ENCODE data around the gene ETV1. TPM values are rescaled to one million over a fixed set of nuclear protein-coding genes. Genes with fewer than 3 reads are reported as not detected.

The ETV1 gene
- total RNA-seq, 2 donors from 2014 or later, result 15.8 to 31.2 TPM

DNA sequence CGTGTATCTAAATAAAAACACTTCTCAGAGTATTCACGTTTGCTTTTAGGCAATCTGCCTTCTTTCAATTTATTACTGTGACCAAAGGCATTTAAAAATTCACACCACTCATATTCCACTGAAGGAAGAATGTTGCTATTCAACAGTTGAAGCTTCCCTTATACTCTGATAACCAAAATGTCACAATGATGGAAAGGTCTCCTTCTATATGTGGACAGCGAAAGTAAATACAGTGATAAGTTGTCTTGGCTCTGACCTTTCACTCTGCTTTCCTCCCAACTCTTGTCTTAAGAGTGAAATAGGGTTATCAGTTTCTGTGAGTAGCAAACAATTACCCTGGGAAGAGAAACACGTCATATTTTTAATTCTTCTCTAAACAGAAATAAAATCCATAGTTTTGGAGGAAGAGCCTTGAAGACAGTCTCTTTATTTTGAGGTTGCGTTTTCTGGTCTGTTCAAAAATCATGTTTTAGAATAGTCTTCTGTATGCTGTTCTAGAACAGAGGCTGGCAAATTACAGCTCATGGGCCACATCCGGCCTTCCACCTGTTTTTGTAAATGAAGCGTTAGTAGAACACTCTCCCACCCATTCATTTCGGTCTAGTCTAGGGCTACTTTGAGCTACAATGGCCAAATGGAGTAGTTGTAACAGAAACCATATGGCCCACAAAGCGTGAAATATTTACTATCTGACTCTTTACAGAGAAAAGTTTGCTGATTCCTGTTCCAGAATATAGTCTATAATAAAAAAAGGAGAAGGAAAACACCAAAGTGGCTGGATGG, 41.3 kb downstream of the ETV1 start:
- no peak overlapping the region for H3K27ac Mint-ChIP-seq
- peaks cover 3% of the 10 kb centered on the region for H3K4me1 ChIP-seq (ENCODE audit: control insufficient read depth, insufficient read depth, low read length)
- no peaks in the 10 kb centered on the region for H3K36me3 Mint-ChIP-seq (ENCODE audit: low read depth)
- H3K9me3 ChIP-seq (ENCODE audit: control insufficient read depth, low read length), result no peaks in the 10 kb centered on the region
- TF ChIP-seq, protein P1, sequence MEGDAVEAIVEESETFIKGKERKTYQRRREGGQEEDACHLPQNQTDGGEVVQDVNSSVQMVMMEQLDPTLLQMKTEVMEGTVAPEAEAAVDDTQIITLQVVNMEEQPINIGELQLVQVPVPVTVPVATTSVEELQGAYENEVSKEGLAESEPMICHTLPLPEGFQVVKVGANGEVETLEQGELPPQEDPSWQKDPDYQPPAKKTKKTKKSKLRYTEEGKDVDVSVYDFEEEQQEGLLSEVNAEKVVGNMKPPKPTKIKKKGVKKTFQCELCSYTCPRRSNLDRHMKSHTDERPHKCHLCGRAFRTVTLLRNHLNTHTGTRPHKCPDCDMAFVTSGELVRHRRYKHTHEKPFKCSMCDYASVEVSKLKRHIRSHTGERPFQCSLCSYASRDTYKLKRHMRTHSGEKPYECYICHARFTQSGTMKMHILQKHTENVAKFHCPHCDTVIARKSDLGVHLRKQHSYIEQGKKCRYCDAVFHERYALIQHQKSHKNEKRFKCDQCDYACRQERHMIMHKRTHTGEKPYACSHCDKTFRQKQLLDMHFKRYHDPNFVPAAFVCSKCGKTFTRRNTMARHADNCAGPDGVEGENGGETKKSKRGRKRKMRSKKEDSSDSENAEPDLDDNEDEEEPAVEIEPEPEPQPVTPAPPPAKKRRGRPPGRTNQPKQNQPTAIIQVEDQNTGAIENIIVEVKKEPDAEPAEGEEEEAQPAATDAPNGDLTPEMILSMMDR (conservative IDR thresholded peaks at IDR 0.05), result no peak
- H3K4me3 ChIP-seq (ENCODE audit: low read length), result no peak overlapping the region
- H3K36me3 ChIP-seq (ENCODE audit: control insufficient read depth, insufficient read depth, low read length), result no peaks in the 10 kb centered on the region
- peaks cover 13% of the 10 kb centered on the region for H3K4me1 Mint-ChIP-seq
- WGBS, 2 experiments (ENCODE audit: insufficient coverage in 1 of 2, insufficient read length in 1 of 2), result 93 to 95% methylated on average over 3 to 9 of the region's 9 CpGs
- no peak for DNase-seq
- H3K27me3 Mint-ChIP-seq (ENCODE audit: insufficient read depth), result no peaks in the 10 kb centered on the region
- no peak overlapping the region for H3K9ac ChIP-seq (ENCODE audit: extremely low read depth, low read length, poor library complexity, severe bottlenecking)
- H3K27ac ChIP-seq (ENCODE audit: low read depth, low read length), result no peak overlapping the region
- H3K4me3 Mint-ChIP-seq, result no peak overlapping the region
- H3K27me3 ChIP-seq (ENCODE audit: control insufficient read depth, insufficient read depth, low read length, poor library complexity, severe bottlenecking), result no peaks in the 10 kb centered on the region
- H3K9me3 Mint-ChIP-seq, result no peaks in the 10 kb centered on the region

DNA sequence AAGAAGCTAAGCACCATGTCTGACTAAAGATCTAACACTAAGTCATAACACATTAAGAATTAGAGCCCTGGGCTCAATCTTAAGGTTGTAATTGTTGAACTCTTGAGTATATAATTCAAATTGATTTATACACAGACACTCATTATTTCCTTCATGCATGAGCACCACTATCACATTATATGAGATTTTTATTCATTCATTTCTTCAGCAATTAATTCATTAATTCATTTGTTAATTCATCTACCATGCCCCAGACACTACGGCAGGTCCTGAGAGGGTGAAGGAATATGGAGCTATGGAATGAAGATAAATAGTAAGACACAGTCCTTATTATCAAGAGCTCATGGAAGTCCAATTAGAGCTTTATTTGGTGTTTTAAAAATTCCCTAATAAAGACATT, 41.9 kb downstream of the ETV1 start:
- no peaks in the 10 kb centered on the region for H3K9me3 Mint-ChIP-seq
- WGBS, 2 experiments (ENCODE audit: insufficient coverage in 1 of 2, insufficient read length in 1 of 2), result 100% methylated on average over 1 of the region's 1 CpG; no CpG with 5 or more reads in 1 of the 2 experiments
- H3K4me3 ChIP-seq (ENCODE audit: low read length), result no peak overlapping the region

DNA sequence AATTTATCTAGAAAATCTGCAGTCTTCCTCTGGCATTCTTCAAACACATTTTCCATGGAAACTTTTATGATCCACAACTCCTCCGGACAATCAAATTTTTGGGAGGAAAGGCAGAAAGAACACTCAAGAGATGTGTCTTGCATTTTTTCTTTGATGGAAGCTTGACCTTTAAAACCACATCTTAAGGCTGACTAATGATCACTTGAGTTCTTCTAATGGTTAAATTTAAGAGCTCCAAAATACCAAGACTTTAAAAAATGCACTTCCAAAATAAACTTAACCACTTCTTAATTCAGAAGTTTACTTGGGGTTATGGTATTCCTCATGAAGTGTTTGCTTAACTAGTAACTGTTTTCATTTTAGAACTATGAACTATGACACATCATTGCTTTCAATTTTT, 43.3 kb downstream of the ETV1 start:
- Histone ChIP-seq H3K9me3 (ENCODE audit: control insufficient read depth, low read length) (no peaks in the 10 kb centered on the region), H3K4me3 (ENCODE audit: low read length) (no peak overlapping the region)

More for the DNA sequence above, 41.9 kb downstream of the ETV1 start:
- Mint-ChIP-seq H3K27me3 (ENCODE audit: insufficient read depth) (no peaks in the 10 kb centered on the region), H3K4me3 (no peak overlapping the region), H3K36me3 (ENCODE audit: low read depth) (no peaks in the 10 kb centered on the region), H3K27ac (no peak overlapping the region), H3K4me1 (peaks cover 13% of the 10 kb centered on the region)
- Histone ChIP-seq H3K36me3 (ENCODE audit: control insufficient read depth, insufficient read depth, low read length) (no peaks in the 10 kb centered on the region), H3K27me3 (ENCODE audit: control insufficient read depth, insufficient read depth, low read length, poor library complexity, severe bottlenecking) (no peaks in the 10 kb centered on the region), H3K27ac (ENCODE audit: low read depth, low read length) (no peak overlapping the region), H3K9me3 (ENCODE audit: control insufficient read depth, low read length) (no peaks in the 10 kb centered on the region), H3K4me1 (ENCODE audit: control insufficient read depth, insufficient read depth, low read length) (peaks cover 3% of the 10 kb centered on the region), H3K9ac (ENCODE audit: extremely low read depth, low read length, poor library complexity, severe bottlenecking) (no peak overlapping the region)
- DNase-seq, result no peak
- TF ChIP-seq, protein P1 (conservative IDR thresholded peaks at IDR 0.05), result no peak

More for the DNA sequence above, 43.3 kb downstream of the ETV1 start:
- TF ChIP-seq, protein P1 (conservative IDR thresholded peaks at IDR 0.05), result no peak
- H3K4me1 Mint-ChIP-seq, result peaks cover 13% of the 10 kb centered on the region
- no peak overlapping the region for H3K27ac Mint-ChIP-seq
- H3K27me3 Mint-ChIP-seq (ENCODE audit: insufficient read depth), result no peaks in the 10 kb centered on the region
- H3K9ac ChIP-seq (ENCODE audit: extremely low read depth, low read length, poor library complexity, severe bottlenecking), result no peak overlapping the region
- DNase-seq, result no peak
- H3K4me3 Mint-ChIP-seq, result no peak overlapping the region
- H3K36me3 Mint-ChIP-seq (ENCODE audit: low read depth), result peaks cover 5% of the 10 kb centered on the region
- H3K9me3 Mint-ChIP-seq, result no peaks in the 10 kb centered on the region
- H3K36me3 ChIP-seq (ENCODE audit: control insufficient read depth, insufficient read depth, low read length), result no peaks in the 10 kb centered on the region
- no peaks in the 10 kb centered on the region for H3K27me3 ChIP-seq (ENCODE audit: control insufficient read depth, insufficient read depth, low read length, poor library complexity, severe bottlenecking)
- H3K4me1 ChIP-seq (ENCODE audit: control insufficient read depth, insufficient read depth, low read length), result peaks cover 3% of the 10 kb centered on the region
- 88 to 91% methylated on average over 1 of the region's 1 CpG for whole genome bisulfite sequencing, 2 experiments (ENCODE audit: insufficient coverage in 1 of 2, insufficient read length in 1 of 2)
- no peak overlapping the region for H3K27ac ChIP-seq (ENCODE audit: low read depth, low read length)
